NCI-H510A treated with DMSO at 0.1 percent for 48 hours (cell line): ENCODE results near the gene TBCEL.

Experiments used
- DNase-seq: peaks from one replicate; lab custom pipeline; 2025; lab: John Stamatoyannopoulos, UW

TBCEL gene

GRCh38 chr11:121066623-121067022 lies 42.7 kb downstream of the TBCEL start:
- DNase-seq: no peak

GRCh38 chr11:121067026-121067425 lies 43.1 kb downstream of the TBCEL start:
- DNase-seq: no peak

- no peak for DNase-seq
Observed at GRCh38 chr11:121067453-121067852, 43.6 kb downstream of the TBCEL start.

- no peak for DNase-seq
Observed at GRCh38 chr11:121067962-121068647, 44.2 kb downstream of the TBCEL start.

- no peak for DNase-seq
Observed at GRCh38 chr11:121068787-121069186, 44.9 kb downstream of the TBCEL start.

GRCh38 chr11:121070951-121071845 lies 47.3 kb downstream of the TBCEL start:
- DNase-seq: no peak

GRCh38 chr11:121071846-121072450 lies 48.0 kb downstream of the TBCEL start:
- no peak for DNase-seq

GRCh38 chr11:121081321-121081720 lies 57.4 kb downstream of the TBCEL start:
- DNase-seq: no peak

- no peak for DNase-seq
Observed at GRCh38 chr11:121082219-121082618, 58.3 kb downstream of the TBCEL start.

GRCh38 chr11:121082670-121083069 lies 58.8 kb downstream of the TBCEL start:
- no peak for DNase-seq

- no peak for DNase-seq
Observed at GRCh38 chr11:121086866-121087265, 63.0 kb downstream of the TBCEL start.

GRCh38 chr11:121089566-121089965 lies 65.7 kb downstream of the TBCEL start:
- DNase-seq: no peak

- no peak for DNase-seq
Observed at GRCh38 chr11:121090145-121090721, 66.3 kb downstream of the TBCEL start.

GRCh38 chr11:121091492-121092152 lies 67.7 kb downstream of the TBCEL start:
- no peak for DNase-seq

GRCh38 chr11:121095561-121095960 lies 71.7 kb downstream of the TBCEL start:
- no peak for DNase-seq

GRCh38 chr11:121099364-121099763 lies 75.5 kb downstream of the TBCEL start:
- DNase-seq: no peak

- DNase-seq: no peak
Observed at GRCh38 chr11:121099885-121100284, 76.0 kb downstream of the TBCEL start.

GRCh38 chr11:121100943-121101342 lies 77.0 kb downstream of the TBCEL start, which contains the start of gene TECTA:
TSS of gene TECTA (plus strand) at chr11:121101243. CDS start at chr11:121102666, 1,423 bp downstream.
- no peak for DNase-seq

- DNase-seq: no peak
Observed at GRCh38 chr11:121104312-121104762, 80.4 kb downstream of the TBCEL start.

- DNase-seq: no peak
Observed at GRCh38 chr11:121105063-121105480, 81.2 kb downstream of the TBCEL start.

GRCh38 chr11:121105481-121106195 lies 81.7 kb downstream of the TBCEL start:
- DNase-seq: no peak
